NCI-H1930 (cell line): ENCODE results near the gene RFWD3.
A peak's percentile ranks its signal among the peaks of the same experiment; 100 is the strongest.
"Not testable (repeated sequence)": the region's sequence is repeated elsewhere in the genome, so short reads cannot be mapped to it uniquely, and the experiment has no call there.

Experiments
- DNase-seq, 2 experiments: peaks; one replicate each; lab custom pipeline; 2025; lab: John Stamatoyannopoulos, UW

RFWD3 gene, protein sequence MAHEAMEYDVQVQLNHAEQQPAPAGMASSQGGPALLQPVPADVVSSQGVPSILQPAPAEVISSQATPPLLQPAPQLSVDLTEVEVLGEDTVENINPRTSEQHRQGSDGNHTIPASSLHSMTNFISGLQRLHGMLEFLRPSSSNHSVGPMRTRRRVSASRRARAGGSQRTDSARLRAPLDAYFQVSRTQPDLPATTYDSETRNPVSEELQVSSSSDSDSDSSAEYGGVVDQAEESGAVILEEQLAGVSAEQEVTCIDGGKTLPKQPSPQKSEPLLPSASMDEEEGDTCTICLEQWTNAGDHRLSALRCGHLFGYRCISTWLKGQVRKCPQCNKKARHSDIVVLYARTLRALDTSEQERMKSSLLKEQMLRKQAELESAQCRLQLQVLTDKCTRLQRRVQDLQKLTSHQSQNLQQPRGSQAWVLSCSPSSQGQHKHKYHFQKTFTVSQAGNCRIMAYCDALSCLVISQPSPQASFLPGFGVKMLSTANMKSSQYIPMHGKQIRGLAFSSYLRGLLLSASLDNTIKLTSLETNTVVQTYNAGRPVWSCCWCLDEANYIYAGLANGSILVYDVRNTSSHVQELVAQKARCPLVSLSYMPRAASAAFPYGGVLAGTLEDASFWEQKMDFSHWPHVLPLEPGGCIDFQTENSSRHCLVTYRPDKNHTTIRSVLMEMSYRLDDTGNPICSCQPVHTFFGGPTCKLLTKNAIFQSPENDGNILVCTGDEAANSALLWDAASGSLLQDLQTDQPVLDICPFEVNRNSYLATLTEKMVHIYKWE

DNA sequence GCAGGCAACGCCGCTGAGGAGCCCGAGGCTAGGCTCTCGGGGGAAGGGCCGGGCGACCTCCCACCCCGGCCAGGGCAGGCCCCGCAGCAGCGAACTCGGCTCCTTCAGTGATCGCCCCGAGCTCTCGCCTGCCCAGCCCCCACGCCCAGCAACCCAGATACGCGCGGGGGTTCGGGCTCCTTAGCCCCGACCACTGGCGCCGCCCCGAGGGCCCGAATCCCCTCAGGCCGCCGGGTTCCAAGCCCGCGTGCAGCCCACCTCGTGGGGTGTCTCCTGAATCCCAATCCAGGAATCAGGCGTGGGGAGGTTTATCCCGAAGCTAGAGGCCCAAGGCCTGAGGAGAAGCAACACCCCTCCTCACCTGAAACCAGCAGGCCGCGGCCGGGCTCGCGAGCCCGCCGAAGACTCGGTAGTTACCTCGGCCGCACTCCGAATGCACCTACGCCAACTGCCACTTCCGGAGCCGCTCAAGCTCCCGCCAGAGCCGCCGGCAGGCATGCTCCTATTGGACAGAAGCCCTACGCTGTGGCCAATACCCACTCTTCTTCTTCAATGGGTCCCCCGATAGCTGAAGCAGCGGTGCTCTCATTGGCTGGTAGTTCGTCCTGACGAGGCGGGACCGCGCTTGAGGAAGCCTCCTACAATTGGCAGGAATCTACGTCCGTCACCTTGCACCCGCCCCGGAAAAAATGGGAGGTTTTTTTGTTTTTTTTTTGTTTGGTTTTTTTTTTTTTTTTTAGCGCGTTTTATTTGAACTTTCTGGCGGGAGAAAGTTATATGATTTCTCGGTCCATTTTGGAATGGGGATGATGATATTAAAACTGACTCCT is at the start of gene RFWD3:
TSS of gene RFWD3 (minus strand) at position 453 of the 830 bp plus-strand sequence. CDS start 5,428 bp downstream, outside the sequence.
- DNase-seq, result peak; percentile 86 to 91

DNA sequence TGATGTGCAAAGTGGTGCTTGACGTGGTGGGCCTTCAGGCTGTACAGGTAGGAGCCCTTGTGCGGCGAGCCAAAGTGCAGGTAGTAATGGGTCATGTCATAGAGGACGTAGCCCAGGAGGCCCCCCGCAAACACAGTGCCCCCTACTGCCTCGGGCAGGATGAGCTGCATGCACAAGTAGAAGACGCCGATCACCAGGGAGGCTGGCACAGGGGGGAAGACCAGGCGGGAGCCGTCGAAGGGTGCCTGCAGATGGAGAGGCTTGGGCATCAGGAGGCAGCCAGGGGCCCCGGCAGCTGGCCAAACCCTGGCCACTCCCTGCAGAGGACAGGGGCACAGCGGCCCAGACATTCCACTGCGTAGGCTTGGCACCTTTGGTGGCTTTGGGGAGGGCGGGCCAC is 49.7 kb upstream of the RFWD3 start:
- DNase-seq, result no peak

DNA sequence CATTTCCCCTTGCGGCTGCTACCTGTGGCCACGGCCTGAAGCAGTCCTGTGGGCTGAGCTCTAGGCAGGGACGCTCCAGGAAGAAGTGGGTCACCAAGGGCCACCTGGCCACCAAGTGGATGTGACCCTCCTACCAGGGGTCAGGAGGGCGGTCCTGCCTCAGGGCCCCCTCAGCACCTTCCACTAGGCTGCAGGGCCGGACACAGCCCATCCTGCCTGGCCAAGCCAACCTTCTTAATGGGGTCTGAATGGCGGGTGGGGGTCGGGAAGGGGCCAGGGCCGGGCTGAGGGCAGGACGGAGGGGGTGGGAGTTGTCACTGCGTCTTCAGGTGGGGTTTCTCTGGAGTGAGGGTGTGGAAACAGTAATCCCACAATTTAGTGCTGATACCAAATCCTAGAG is 47.2 kb upstream of the RFWD3 start:
- no peak for DNase-seq

DNA sequence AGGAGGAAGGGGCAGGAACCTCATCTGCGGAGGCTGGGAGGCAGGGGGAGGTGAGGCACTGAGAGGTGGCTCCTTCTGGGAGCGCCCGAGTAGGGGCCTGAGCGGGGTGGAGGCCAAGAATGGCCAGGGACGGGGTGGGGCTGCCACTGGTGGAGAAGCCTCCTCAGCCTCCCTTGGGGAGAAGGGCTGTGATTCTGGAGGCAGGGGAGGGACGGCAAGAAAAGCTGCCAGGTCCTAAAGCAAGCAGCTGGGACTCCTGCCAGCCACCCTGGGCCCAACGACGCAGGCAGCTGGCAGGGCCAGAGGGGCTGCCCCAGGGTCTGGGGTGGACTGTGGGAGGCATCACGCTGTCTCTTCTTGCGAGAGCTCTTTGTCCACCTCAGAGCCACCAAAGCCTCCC is 46.6 kb upstream of the RFWD3 start:
- DNase-seq, result no peak

DNA sequence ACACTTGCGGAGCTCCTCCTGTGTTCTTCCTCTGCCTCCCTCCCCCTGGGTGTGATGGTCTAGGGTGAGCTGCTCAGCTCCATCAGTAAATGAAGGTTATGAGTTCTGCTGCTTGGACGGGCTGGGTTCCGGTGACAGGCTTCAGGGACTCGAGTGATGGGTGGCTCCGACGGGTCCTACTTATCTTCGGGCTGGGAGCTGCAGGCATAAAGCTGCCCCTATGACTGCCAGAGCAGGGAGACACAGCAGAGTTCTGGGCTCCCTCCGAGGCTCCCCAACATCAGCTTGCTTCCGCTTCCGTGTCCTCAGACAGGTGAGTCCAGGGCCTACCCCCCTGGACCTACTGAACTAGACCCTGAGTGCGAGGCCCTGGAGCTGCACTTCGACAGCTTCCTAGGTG is 45.3 kb upstream of the RFWD3 start:
- DNase-seq, result no peak

DNA sequence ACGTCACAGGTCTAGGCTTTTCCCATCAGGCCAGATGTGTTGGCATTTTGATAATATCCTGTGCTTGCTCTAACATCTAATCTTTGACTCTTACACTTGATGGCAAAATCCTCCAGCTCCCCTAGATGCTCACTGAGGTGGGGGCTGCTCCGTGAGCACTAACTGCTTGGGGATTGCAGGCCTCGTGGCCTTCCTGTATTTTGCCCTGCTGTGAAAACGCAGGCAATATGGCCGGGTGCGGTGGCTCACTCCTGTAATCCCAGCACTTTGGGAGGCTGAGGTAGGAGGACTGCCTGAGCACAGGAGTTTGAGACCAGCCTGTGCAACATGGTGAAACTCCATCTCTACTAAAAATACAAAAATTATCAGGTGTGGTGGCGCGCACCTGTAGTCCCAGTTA is 43.7 kb upstream of the RFWD3 start:
- no peak for DNase-seq

DNA sequence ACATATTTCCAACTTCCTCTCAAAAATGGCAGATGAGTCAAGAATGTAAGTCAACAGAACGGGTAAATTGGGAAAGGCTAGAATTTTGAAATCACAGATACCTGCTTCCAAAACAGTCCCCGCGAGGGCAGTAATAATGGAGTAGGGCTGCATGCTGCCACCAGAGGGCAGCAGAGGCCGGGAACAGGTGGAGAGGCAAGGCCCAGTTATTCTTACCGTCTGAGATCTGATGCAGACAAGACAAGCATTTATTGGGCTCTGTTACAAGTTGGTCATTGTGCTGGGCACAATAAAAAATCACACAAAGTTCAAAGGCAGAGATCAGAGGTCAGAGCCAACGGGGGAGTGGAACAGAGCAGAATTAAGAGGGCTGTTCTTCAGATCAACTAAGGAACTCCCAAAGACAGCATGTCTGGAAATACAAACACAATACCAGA is 42.8 kb upstream of the RFWD3 start:
- peak; percentile 17 to 51 for DNase-seq

DNA sequence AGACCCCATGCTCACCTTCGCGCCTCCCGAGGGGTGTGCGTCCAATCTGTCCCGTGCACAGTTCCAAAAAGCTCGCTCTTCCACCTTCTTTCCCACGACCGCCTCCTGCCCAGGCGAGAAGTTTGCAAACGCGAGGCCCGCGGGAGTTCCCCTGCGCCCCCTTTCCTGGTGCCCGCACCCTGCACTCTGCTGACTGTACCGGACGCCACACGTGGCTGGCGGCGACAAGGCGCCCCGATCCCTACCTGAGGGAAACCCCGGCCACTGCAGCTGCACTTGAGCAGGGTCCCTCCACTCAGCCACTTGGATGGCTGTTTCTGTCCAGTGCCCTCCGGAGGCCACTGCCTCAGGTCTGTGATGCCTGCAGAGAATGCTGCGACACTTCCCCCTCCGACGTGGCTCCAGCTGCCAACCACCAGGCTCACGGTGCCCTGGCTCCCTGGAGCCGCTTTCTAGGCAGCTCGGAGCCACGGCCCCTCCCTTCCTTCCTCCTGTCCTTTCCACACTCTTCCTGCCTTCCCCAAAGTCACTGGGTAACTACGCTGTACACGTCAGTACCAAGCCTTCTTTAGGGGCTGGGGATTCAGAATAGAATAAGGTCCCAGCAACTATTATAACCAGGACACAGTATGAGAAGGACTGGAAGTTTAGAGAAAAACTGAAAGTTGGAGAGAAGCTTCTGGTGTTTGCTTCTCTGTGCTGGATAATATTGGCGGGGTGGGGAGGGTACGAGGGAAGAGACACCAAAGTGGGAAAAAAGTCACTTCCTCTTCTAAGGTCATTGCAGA is 34.0 kb upstream of the RFWD3 start, which contains the start of gene MLKL:
TSS of gene MLKL (minus strand) at position 425 of the 788 bp plus-strand sequence. CDS start 5,105 bp downstream, outside the sequence.
- DNase-seq, result no peak

DNA sequence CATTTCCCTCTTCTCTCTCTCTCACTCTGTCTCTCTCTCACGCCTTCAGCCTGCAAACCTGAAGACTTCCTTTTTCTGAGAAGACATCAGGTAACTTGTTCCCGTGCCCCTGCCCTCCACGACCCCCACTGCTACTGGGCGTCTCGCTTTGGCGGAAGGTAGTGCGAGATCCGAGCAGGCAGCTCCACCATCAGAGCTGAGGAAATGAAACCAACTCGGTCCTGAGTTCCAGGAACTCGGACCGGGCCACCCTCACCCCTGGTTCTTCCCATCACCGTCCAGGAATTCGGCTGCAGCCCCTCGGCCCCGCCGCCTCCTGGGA is 33.4 kb upstream of the RFWD3 start:
- no peak for DNase-seq

DNA sequence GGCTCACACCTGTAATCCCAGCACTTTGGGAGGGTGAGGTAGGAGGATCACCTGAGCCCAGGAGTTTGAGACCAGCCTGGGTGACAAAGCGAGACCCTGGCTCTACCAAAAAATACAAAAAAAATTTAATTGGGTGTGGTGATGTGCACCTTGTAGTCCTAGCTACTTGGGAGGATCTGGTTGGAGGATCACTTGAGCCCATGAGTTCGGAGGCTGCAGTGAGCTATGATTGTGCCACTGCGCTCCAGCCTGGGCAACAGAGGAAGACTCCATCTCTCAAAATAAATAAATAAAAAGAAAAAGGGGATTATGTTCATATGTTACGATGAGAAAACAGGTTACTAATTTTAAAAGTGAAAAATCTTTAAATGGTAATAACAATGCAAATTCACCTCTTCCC is 33.0 kb upstream of the RFWD3 start:
- no peak for DNase-seq

DNA sequence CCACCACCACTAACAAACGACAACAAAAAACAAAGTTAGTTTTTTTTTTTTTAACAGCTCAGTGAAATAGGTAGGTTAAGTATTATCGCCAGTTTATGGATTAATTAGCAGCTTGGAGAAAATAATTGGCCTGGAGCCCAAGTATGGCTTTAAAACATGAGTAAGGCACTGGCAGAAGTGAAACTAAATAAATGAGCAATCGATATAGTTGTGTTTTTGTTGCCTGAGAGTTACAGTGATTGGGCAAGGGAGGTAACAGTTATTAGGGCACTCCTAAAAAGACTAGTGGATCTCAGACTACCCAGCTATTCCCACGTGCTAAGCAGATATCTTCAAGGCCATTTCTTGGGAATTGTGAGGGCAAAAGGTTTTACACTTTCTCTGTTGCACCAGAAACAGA is 31.5 kb upstream of the RFWD3 start:
- no peak for DNase-seq

DNA sequence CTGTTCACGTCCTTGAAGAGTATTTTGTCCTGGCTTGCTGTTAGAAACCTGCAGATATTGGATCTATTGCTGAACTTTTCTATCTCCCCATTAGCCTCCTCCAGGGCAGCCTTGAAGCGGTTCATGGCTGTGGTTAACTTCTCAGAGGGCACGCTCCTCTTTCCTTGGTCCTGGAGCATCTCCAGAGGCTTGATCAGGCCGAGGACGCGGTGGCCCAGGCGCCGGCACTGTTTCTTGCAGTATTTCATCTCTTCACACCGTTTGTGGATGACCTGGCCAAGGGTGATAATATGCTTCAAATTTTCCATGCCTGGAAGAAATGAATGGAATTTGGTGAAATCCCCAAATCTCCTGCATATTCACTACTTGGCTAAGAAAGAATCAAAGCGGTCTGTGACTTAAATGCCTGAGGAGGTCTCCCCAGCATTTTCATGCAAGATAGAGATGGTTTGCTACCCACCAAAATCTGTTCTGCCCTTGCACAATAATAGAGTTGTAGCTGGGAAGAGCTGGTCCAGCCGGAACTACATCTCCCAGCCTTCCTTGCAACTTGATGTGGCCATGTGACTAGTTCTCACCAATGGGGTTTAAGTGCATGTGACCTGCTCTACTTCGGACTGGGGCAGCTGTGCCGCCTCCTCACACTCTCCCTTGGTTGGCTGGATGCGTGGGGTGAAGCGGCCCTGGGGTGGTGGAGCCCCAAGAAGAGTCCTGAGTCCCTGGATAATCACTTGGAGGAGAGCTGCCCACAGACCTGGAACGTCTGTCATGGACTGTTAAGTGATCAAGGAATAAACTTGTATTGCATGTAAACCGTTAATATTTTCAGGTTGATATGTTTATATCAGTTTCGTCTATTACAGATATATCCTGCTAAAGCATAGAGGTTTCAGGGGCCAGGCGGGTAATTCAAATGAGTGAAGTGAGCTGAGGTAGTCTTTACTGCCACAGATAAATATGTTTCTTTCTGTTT is 29.1 kb upstream of the RFWD3 start:
- peak; percentile 31 to 53 for DNase-seq

DNA sequence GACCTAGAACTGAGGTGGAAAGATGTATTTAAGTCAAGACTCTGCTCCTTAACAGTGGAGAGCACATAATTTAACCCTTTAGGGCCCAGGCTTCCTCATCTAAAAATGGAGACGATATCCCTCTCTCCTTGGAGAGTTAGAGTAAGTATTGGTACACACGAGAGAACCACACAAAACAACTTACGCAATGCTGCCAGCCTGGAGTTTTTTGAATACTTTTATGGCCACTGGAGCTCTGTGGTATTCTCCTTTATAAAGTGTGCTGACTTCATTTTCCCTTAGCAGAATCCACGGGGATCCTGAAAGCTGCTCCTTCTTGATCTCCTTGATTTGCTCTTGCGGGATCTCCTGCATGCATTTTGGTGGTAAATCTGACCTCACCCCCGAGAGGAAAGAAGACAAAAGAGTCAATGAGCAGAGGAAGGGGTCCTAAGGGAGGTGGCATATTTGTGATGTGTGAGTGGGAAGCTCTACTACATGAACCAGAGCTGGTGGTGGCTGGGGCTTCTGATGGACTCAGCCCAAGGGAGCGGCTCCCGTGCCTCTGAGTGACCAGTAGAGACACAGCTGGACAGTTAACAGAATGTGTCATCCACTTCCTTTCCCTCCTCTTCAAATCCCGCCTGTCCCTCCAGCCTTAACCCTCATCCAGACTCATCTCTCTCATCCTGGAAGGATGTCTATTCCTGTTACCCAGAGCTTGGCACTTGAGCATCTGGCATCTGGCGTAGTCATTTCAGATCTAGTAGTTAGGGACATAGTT is 24.6 kb upstream of the RFWD3 start:
- DNase-seq, result no peak

DNA sequence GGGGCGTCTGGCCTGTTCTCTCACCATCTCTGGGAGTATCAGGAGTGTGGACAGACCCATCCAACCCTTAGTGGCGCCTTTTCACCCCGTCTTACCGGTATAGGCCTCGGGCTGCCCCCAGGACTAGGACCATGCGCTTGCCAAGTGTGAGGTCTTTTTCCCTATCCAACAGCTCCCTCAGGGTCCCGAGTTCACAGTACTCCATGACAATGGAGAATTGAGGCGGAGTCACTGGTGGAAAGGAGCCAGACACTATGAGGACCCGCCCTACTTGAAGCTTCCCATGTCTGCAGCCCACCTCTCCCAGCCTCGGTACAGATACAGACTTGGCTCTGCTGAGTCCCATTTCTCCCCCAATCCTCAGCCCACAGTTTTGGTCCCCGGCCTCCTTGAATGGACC is 15.9 kb upstream of the RFWD3 start:
- no peak for DNase-seq

DNA sequence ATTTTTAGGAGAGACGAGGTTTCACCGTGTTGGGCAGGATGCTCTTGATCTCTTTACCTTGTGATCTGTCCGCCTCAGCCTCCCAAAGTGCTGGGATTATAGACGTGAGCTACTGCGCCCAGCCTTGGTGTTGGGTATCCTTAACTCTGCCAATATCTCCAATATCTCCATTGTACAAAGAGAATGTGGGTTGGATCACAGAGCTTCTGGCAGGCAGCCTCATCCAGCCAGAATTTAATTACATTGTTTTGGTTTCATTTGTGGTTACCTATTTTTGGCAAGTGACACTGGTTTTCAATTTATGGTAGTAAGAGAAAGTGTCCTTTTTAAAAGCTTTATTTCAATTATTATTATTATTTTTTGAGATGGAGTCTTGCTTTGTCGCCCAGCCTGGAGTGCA is 14.0 kb upstream of the RFWD3 start:
- DNase-seq, result no peak

DNA sequence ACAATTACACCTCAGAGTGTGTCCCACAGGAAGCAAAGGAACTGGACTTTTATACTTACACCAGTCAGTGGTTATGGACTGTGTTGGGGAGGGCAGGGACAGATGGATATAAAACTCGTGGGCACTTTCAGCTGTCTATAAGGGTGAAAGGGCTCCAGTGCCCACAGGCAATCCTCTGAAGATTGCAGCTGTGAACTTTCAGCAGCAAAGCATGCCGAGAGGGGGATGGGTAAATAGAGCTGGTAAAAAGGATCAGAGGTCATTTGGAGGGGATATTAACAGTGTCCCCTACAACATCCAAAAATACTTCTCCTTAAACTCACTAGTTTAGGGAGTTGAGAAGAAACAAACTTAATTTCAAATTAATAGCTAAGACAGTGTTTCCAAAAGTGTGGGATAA is 13.3 kb upstream of the RFWD3 start:
- DNase-seq, result no peak

DNA sequence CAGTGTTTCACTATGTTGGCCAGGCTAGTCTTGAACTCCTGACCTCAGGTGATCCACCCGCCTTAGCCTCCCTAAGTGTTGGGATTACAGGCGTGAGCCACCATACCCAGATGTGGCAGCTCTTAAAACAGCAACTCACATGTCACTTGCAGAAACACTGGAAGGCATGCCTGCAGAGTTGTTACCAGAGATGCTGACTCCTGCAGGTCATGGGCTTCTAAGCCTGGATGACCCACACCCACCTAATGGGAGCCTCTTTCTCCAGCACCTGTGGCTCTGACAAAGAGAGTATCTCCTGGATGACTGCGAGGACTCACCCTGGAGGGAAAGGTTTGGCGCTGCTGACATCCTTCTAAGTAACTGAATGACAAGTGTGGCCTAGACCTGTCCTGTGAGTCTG is 11.2 kb upstream of the RFWD3 start:
- DNase-seq, result no peak

DNA sequence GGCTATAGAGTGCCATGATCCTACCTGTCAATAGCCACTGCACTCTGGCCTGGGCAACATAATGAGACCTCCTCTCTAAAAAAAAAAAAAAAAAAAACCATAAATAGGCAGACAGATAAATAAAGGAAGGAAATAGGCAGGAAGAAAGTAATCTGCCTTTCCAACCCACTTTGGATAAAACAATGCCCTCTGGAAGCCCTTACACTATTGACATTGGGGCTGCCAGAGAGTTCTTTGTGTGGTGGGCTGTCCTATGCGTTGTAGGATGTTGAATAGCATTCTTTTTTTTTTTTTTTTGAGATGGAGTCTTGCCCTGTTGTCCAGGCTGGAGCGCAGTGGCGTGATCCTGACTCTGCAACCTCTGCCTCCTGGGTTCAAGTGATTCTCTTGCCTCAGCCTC is 7.2 kb upstream of the RFWD3 start:
- no peak for DNase-seq

DNA sequence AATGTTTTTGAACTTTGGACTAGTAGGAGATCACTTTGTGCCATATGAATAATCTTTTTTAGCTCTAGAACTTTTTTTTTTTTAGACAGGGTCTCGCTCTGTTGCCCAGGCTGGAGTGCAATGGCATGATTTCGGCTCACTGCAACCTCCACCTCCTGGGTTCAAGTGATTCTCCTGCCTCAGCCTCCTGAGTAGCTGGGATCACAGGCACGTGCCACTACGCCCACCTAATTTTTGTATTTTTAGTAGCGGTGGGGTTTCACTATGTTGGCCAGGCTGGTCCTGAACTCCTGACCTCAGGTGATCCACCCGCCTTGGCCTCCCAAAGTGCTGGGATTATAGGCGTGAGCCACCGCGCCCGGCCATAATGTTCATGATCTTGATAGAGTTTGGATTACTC is 2.2 kb upstream of the RFWD3 start:
- not testable (repeated sequence) for DNase-seq

DNA sequence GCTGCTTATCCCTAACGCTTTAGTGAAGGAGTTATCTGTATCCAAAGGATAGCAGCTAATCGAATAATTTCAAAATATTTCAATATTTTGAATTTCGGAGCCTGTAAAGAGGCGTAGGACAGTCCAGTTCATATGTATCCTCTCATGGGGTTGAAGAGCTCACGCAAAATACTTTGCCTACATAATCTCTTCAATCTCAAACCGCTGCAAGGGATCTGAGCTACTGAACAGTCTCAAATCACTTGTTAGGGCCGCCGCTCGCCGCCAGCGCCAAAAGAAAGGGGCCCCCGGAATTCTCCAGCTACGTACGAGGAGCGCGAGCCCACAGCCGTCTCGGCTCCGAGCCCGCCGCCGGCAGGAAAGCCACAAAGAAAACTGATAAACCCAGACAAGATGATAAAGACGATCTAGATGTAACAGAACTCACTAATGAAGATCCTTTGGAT is 601 bp upstream of the RFWD3 start:
- peak in 1 of 2 experiments; percentile 8 for DNase-seq
